GM19239 (cell line): ENCODE measurements around the gene PPIAL4G.
"Not testable (repeated sequence)": the region's sequence is repeated elsewhere in the genome, so short reads cannot be mapped to it uniquely, and the experiment has no call there.

Experiments used
- DNase-seq: peaks from one replicate; pipeline ENCODE4 v3.0.0; 2011; ENCODE audit warnings: low spot score; ENCODE audit not compliant: insufficient read length
- FAIRE-seq: peaks from 2 replicates; lab custom pipeline; 2011; peaks lifted over from hg19 to GRCh38; lab: Jason Lieb, UNC

The PPIAL4G gene

GRCh38 chr1:148432916-148433317, 50.2 kb downstream of the PPIAL4G start:
- DNase-seq, FAIRE-seq: not testable (repeated sequence)
